Natural killer cell (primary cell): ENCODE measurements around the gene TMEM51. TPM values are rescaled to one million over a fixed set of nuclear protein-coding genes. Genes with fewer than 3 reads are reported as not detected.
"Not testable (repeated sequence)": the region's sequence is repeated elsewhere in the genome, so short reads cannot be mapped to it uniquely, and the experiment has no call there.

Experiments used
- ATAC-seq, 3 donors: fragments of 150-1000 bp in 2 of 3; fragments of 200-7000 bp in 1 of 3; cut with Tn5 transposase; 1 replicate in 1 of 3; 2 replicates in 2 of 3; pipeline ENCODE4 v1.10.0; 2021; ENCODE audit warnings: mild to moderate bottlenecking in 2 of 3, moderate library complexity in 2 of 3
- DNase-seq, 2 donors: peaks; one replicate each; pipeline versions ENCODE4 v3.0.0 to v3.0.0-alpha.2; 2013 to 2021; ENCODE audit warnings: mixed read lengths in 1 of 2
- H3K27ac ChIP-seq: one replicate; pipeline ENCODE4 v1.5.1; 2013; ENCODE audit warnings: mild to moderate bottlenecking, low read length
- H3K27me3 ChIP-seq: one replicate; pipeline ENCODE4 v1.6.1; 2013; ENCODE audit warnings: low read length; ENCODE audit not compliant: control insufficient read depth, insufficient read depth
- H3K36me3 ChIP-seq: one replicate; pipeline ENCODE4 v1.6.1; 2013; ENCODE audit warnings: low read length; ENCODE audit not compliant: control insufficient read depth, insufficient read depth
- H3K4me1 ChIP-seq: one replicate; pipeline ENCODE4 v1.6.1; 2013; ENCODE audit warnings: low read length; ENCODE audit not compliant: control insufficient read depth, insufficient read depth
- H3K4me3 ChIP-seq: one replicate; pipeline ENCODE4 v1.5.1; 2013; ENCODE audit warnings: low read length
- H3K9me3 ChIP-seq: one replicate; pipeline ENCODE4 v1.6.1; 2013; ENCODE audit warnings: low read length; ENCODE audit not compliant: control insufficient read depth, insufficient read depth
- H3K27ac Mint-ChIP-seq, 2 donors: one replicate each; pipeline ENCODE4 v1.8.0; 2022; ENCODE audit warnings: mild to moderate bottlenecking in 2 of 2, mixed read lengths in 2 of 2, moderate library complexity in 1 of 2
- H3K27me3 Mint-ChIP-seq, 2 donors: one replicate each; pipeline ENCODE4 v1.8.0; 2022; ENCODE audit warnings: low read depth in 2 of 2, mixed read lengths in 2 of 2
- H3K36me3 Mint-ChIP-seq: one replicate; pipeline ENCODE4 v1.8.0; 2022; ENCODE audit warnings: mixed read lengths
- H3K4me1 Mint-ChIP-seq, 2 donors: one replicate each; pipeline ENCODE4 v1.8.0; 2022; ENCODE audit warnings: mixed read lengths in 2 of 2
- H3K4me3 Mint-ChIP-seq: one replicate; pipeline ENCODE4 v1.8.0; 2022; ENCODE audit warnings: mild to moderate bottlenecking, moderate library complexity, mixed read lengths
- H3K9me3 Mint-ChIP-seq, 2 donors: one replicate each; pipeline ENCODE4 v1.8.0; 2022; ENCODE audit warnings: mixed read lengths in 2 of 2
- CTCF ChIP-seq: fragments of 200-600 bp; IDR thresholded peaks from one replicate; pipeline ENCODE4 v1.8.0; 2022; ENCODE audit warnings: antibody characterized with exemption
- WGBS: methylation state at CpG from one replicate; pipeline ENCODE4 v1.1.7; 2013; ENCODE audit warnings: missing lambda C conversion rate; ENCODE audit not compliant: insufficient coverage; 5-methylcytosine and 5-hydroxymethylcytosine counted together
- intact Hi-C: fragments of 100-400 bp; cut with micrococcal nuclease; formaldehyde crosslinking; loops from one replicate; pipeline ENCODE4 v1.14.2; 2022
- total RNA-seq, 4 donors: library from RNA; stranded (reverse); fragments of 120-200 nt in 1 of 4; gene quantifications; one replicate each; pipeline versions ENCODE4 v1.2.3 to v1.2.4, GENCODE V29; 2013 to 2022

TMEM51 gene
- total RNA-seq, 3 donors from 2014 or later (not counting 1 experiment from before 2014, with no cell fraction given): not detected

- no peak for DNase-seq
- no peak for TF ChIP-seq CTCF
- H3K4me1 ChIP-seq: peaks cover 10% of the 10 kb centered on the region
- no peaks in the 10 kb centered on the region for H3K9me3 ChIP-seq
- Mint-ChIP-seq H3K27ac (peak overlapping the region in 1 of 2 donors; percentile 53), H3K4me3 (no peak overlapping the region), H3K9me3 (no peaks in the 10 kb centered on the region), H3K4me1 (peaks cover 10 to 23% of the 10 kb centered on the region in 2 donors), H3K36me3 (no peaks in the 10 kb centered on the region), H3K27me3 (peaks cover 0 to 13% of the 10 kb centered on the region in 2 donors)
- peaks cover 3% of the 10 kb centered on the region for H3K27me3 ChIP-seq
- WGBS: 61% methylated on average over 10 of the region's 11 CpGs
- peak in 1 of 3 donors; percentile 32 for ATAC-seq
- H3K4me3 ChIP-seq: no peak overlapping the region
- H3K36me3 ChIP-seq: no peaks in the 10 kb centered on the region
- intact Hi-C loops: no loop called here
- no peak overlapping the region for H3K27ac ChIP-seq
Observed at GRCh38 chr1:15173863-15174614, 20.5 kb downstream of the TMEM51 start.

GRCh38 chr1:15174615-15174983 is 21.1 kb downstream of the TMEM51 start:
- Mint-ChIP-seq H3K27me3 (peaks cover 0 to 13% of the 10 kb centered on the region in 2 donors), H3K27ac (no peak overlapping the region), H3K4me1 (peaks cover 10 to 23% of the 10 kb centered on the region in 2 donors), H3K4me3 (no peak overlapping the region), H3K9me3 (no peaks in the 10 kb centered on the region), H3K36me3 (no peaks in the 10 kb centered on the region)
- Histone ChIP-seq H3K27me3 (peaks cover 3% of the 10 kb centered on the region), H3K9me3 (no peaks in the 10 kb centered on the region), H3K4me3 (no peak overlapping the region), H3K27ac (no peak overlapping the region), H3K36me3 (no peaks in the 10 kb centered on the region), H3K4me1 (peaks cover 10% of the 10 kb centered on the region)
- intact Hi-C loops: no loop called here
- no peak for ATAC-seq
- 56% methylated on average over 3 of the region's 3 CpGs for WGBS
- DNase-seq: no peak
- no peak for TF ChIP-seq CTCF

- H3K27ac Mint-ChIP-seq, ATAC-seq, H3K27ac ChIP-seq, H3K36me3 Mint-ChIP-seq, H3K27me3 ChIP-seq, H3K9me3 ChIP-seq, H3K4me3 ChIP-seq, H3K36me3 ChIP-seq, H3K4me1 ChIP-seq, DNase-seq, H3K9me3 Mint-ChIP-seq, H3K4me3 Mint-ChIP-seq, intact Hi-C loops: not testable (repeated sequence)
- Mint-ChIP-seq H3K27me3 (peaks cover 0 to 13% of the 10 kb centered on the region in 2 donors), H3K4me1 (peaks cover 10 to 23% of the 10 kb centered on the region in 2 donors)
- WGBS: 80% methylated on average over 4 of the region's 6 CpGs
Observed at GRCh38 chr1:15175324-15176094, 22.0 kb downstream of the TMEM51 start.

GRCh38 chr1:15176120-15176519 is 22.6 kb downstream of the TMEM51 start:
- Mint-ChIP-seq H3K4me1 (peaks cover 10 to 23% of the 10 kb centered on the region in 2 donors), H3K36me3 (no peaks in the 10 kb centered on the region), H3K27ac (no peak overlapping the region), H3K27me3 (peaks cover 0 to 15% of the 10 kb centered on the region in 2 donors), H3K4me3 (no peak overlapping the region), H3K9me3 (no peaks in the 10 kb centered on the region)
- Histone ChIP-seq H3K4me1 (peaks cover 10% of the 10 kb centered on the region), H3K27me3 (peaks cover 3% of the 10 kb centered on the region), H3K4me3 (no peak overlapping the region), H3K36me3 (no peaks in the 10 kb centered on the region), H3K9me3 (no peaks in the 10 kb centered on the region), H3K27ac (no peak overlapping the region)
- 90% methylated on average over 7 of the region's 7 CpGs for WGBS
- intact Hi-C loops: no loop called here
- no peak for ATAC-seq
- DNase-seq: no peak
- no peak for TF ChIP-seq CTCF
